Measurements from ENCODE around the gene CERT1. TPM values are rescaled to one million over a fixed set of nuclear protein-coding genes. Genes with fewer than 3 reads are reported as not detected.
"Not testable (repeated sequence)": the region's sequence is repeated elsewhere in the genome, so short reads cannot be mapped to it uniquely, and the experiment has no call there.

The CERT1 gene
- total RNA-seq, 1 donor: 37.8 TPM

DNA sequence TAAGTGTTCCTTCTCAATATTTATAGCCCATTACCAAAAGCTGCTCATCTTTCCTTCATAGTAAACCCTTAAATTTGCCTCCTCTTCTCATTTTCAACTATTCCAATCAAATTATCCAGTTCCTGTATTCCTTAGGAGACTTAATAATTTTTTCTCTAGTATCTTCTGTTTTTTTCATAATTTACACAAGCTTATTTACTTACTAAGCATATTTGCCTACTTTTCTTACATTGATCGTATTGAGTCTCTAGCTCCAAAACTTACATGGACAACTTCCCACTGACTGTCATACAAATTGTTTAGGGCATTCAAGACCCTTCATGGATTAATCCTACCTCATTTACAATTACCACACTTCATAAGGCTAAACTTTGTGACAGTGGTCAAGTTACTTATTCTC, 3.6 kb downstream of the CERT1 start:
- DNase-seq (ENCODE audit: low read depth): no peak
- H3K4me3 ChIP-seq (ENCODE audit: low read depth, low read length): no peak overlapping the region
- no peak for TF ChIP-seq CTCF (IDR thresholded peaks at IDR 0.05; ENCODE audit: insufficient read depth, low read length)

DNA sequence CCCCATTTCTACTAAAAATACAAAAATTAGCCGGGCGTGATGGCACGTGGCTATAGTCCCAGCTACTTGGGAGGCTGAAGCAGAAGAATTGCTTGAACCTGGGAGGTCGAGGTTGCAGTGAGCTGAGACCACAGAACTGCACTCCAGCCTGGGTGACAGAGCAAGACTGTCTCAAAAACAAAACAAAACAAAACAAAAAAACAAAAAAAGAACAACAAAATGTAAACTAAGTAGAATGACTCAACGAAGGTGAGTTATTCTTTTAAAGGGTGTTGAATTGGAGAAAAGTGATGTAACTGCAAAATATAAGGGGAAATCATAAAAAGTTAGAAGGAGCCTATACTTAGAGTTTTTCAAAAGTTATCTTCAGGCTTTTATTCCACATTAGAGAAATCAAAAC, 6.3 kb downstream of the CERT1 start:
- not testable (repeated sequence) for H3K4me3 ChIP-seq (ENCODE audit: low read depth, low read length); DNase-seq (ENCODE audit: low read depth)

DNA sequence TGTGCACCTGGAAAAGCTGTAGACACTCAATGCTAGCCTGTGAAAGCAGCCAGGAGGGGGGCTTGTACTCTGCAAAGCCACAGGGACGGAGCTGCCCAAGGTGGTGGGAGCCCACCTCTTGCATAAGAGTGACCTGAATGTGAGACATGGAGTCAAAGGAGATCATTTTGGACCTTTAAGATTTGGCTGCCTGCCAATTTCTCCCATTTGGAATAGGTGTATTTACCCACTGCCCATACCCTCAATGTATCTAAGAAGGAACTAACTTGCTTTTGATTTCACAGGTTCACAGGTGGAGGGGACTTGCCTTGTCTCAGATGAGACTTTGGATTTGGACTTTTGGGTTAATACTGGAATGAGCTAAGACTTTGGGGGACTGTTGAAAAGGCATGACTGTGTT, 12.6 kb downstream of the CERT1 start:
- not testable (repeated sequence) for H3K4me3 ChIP-seq (ENCODE audit: low read depth, low read length); DNase-seq (ENCODE audit: low read depth)

GRCh38 chr5:75498208-75498777, 13.1 kb downstream of the CERT1 start:
- no peak for TF ChIP-seq CTCF (IDR thresholded peaks at IDR 0.05; ENCODE audit: insufficient read depth, low read length)
- H3K4me3 ChIP-seq (ENCODE audit: low read depth, low read length): no peak overlapping the region
- DNase-seq (ENCODE audit: low read depth): no peak

GRCh38 chr5:75496026-75496425, 15.4 kb downstream of the CERT1 start:
- no peak for TF ChIP-seq CTCF (IDR thresholded peaks at IDR 0.05; ENCODE audit: insufficient read depth, low read length)
- DNase-seq (ENCODE audit: low read depth): no peak
- H3K4me3 ChIP-seq (ENCODE audit: low read depth, low read length): no peak overlapping the region

DNA sequence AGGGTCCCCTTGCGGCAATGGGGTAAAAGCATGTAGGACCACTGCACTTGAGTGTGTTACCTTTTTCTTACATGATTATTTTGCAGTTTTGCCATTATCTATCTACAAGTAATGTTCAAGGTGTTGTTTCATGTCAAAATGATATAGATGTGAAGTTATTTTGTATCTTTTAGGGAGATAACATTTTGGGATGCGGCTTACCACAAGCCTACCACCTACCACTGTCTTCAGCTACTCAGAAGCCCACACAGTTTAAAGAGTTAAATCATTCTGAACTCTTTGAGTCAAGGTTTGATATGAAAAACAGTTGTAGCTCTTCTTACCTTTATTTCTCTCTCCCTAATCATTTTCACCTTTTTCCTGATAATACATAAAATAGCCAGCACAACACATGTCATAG, 19.8 kb downstream of the CERT1 start:
- H3K4me3 ChIP-seq (ENCODE audit: low read depth, low read length): no peak overlapping the region
- no peak for DNase-seq (ENCODE audit: low read depth)
- no peak for TF ChIP-seq CTCF (IDR thresholded peaks at IDR 0.05; ENCODE audit: insufficient read depth, low read length)

DNA sequence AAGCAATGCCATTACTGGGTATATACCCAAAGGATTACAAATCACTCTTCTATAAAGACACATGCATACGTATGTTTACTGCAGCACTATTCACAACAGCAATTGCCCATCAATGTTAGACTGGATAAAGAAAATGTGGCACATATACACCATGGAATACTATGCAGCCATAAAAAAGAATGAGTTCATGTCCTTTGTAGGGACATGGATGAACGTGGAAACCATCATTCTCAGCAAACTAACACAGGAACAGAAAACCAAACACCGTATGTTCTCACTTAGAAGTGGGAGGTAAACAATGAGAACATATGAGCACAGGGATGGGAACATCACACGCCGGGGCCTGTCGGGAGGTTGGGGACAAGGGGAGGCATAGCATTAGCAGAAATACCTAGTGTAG, 21.6 kb downstream of the CERT1 start:
- H3K4me3 ChIP-seq (ENCODE audit: low read depth, low read length); DNase-seq (ENCODE audit: low read depth): not testable (repeated sequence)

DNA sequence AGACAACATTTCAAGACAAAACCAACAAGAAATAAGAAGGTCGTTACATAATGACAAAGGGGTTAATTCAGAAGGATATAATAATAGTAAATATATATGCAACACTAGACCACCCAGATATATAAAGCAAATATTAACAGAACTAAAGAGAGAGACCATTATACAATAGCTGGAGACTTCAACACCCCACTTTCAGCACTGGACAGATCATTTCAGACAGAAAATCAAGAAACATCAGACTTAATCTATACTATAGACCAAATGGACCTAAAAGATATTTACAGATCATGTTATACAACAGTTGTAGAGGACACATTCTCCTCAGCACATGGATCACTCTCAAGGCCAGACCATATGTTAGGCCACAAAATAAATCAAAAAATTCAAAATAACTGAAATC, 26.8 kb downstream of the CERT1 start:
- TF ChIP-seq CTCF (IDR thresholded peaks at IDR 0.05; ENCODE audit: insufficient read depth, low read length): no peak
- no peak for DNase-seq (ENCODE audit: low read depth)
- no peak overlapping the region for H3K4me3 ChIP-seq (ENCODE audit: low read depth, low read length)

- no peak for TF ChIP-seq CTCF (IDR thresholded peaks at IDR 0.05; ENCODE audit: insufficient read depth, low read length)
- DNase-seq (ENCODE audit: low read depth): no peak
- no peak overlapping the region for H3K4me3 ChIP-seq (ENCODE audit: low read depth, low read length)
Observed at GRCh38 chr5:75482482-75482881, 28.9 kb downstream of the CERT1 start.
